Upper lobe of left lung (tissue), 6 donors: ENCODE results near the gene GLYR1. TPM values are rescaled to one million over a fixed set of nuclear protein-coding genes. Genes with fewer than 3 reads are reported as not detected.

ENCODE experiments used
- ATAC-seq, 2 donors: fragments of 200-7000 bp; cut with Tn5 transposase; one replicate each; pipeline ENCODE4 v1.9.1; 2022; ENCODE audit warnings: mild to moderate bottlenecking in 2 of 2, moderate library complexity in 2 of 2; ENCODE audit not compliant: low FRiP score in 2 of 2
- DNase-seq, 2 donors: peaks; one replicate each; pipeline ENCODE4 v3.0.0-alpha.2; 2019 to 2020
- H3K27ac ChIP-seq, 4 donors: fragments of 200-600 bp; sonication (generic); one replicate each; pipeline ENCODE4 v1.5.1; 2016 to 2019
- H3K27me3 ChIP-seq, 4 donors: fragments of 200-600 bp; sonication (generic); one replicate each; pipeline ENCODE4 v1.5.1; 2017 to 2019
- H3K36me3 ChIP-seq, 4 donors: fragments of 200-600 bp; sonication (generic); one replicate each; pipeline ENCODE4 v1.5.1; 2016 to 2019
- H3K4me1 ChIP-seq, 4 donors: fragments of 200-600 bp; sonication (generic); one replicate each; pipeline ENCODE4 v1.5.1; 2018 to 2019
- H3K4me3 ChIP-seq, 4 donors: fragments of 200-600 bp; sonication (generic); one replicate each; pipeline ENCODE4 v1.5.1; 2017 to 2019; ENCODE audit warnings: mild to moderate bottlenecking in 2 of 4, moderate library complexity in 1 of 4
- H3K9me3 ChIP-seq, 4 donors: fragments of 200-600 bp; sonication (generic); one replicate each; pipeline ENCODE4 v1.5.1; 2018 to 2019
- CTCF ChIP-seq, 6 experiments: fragments of 450-650 bp in 4 of 6; fragments of 200-600 bp in 2 of 6; sonication (generic) in 2 of 6; IDR thresholded peaks; one replicate each; pipeline ENCODE4 v1.5.1; 2016 to 2019; ENCODE audit warnings: antibody characterized with exemption in 6 of 6
- EP300 ChIP-seq, 4 donors: sonication (generic); formaldehyde crosslinking; IDR thresholded peaks; one replicate each; pipeline ENCODE4 v1.5.1; 2017; ENCODE audit warnings: antibody characterized with exemption in 4 of 4, control low read depth in 2 of 4
- POLR2A ChIP-seq, 4 donors: fragments of 450-650 bp; IDR thresholded peaks; one replicate each; pipeline ENCODE4 v1.5.1; 2016 to 2017; ENCODE audit warnings: antibody characterized with exemption in 4 of 4, mild to moderate bottlenecking in 2 of 4
- POLR2AphosphoS5 ChIP-seq, 2 donors: sonication (generic); formaldehyde crosslinking; IDR thresholded peaks; one replicate each; pipeline ENCODE4 v1.5.1; 2017; ENCODE audit warnings: antibody characterized with exemption in 2 of 2
- WGBS, 2 donors: methylation state at CpG; one replicate each; pipeline ENCODE4 v1.1.5; 2017 to 2018; 5-methylcytosine and 5-hydroxymethylcytosine counted together
- total RNA-seq, 6 donors: library from RNA; depleted of rRNA in 4 of 6; stranded (reverse); fragments of >200 nt in 4 of 6; gene quantifications; one replicate each; pipeline versions ENCODE4 v1.1.0 to v1.2.1, GENCODE V29; 2016 to 2021
- donor health status: DM: no; HTN: no; CAD: no; lungs with moderate emphysema.
- donor health status: DM: no; HTN: yes; CAD: no; lungs with severe emphysema.

Gene GLYR1
- total RNA-seq, 6 donors from 2014 or later, result 67.8 to 110 (median 90.6) TPM

- WGBS, 2 donors, result 50 to 54% methylated on average over 14 to 27 of the region's 29 CpGs
- no peak for ATAC-seq
- Histone ChIP-seq H3K36me3 (peaks cover 0 to 42% (median 28%) of the 10 kb centered on the region in 4 donors), H3K4me1 (peaks cover 15 to 37% (median 26%) of the 10 kb centered on the region in 4 donors), H3K4me3 (peak overlapping the region in 3 of 4 donors; percentile 88 to 94 (median 92)), H3K27ac (peak overlapping the region; percentile 76 to 92 (median 82)), H3K9me3 (no peaks in the 10 kb centered on the region), H3K27me3 (no peaks in the 10 kb centered on the region)
- no peak for TF ChIP-seq POLR2AphosphoS5 (IDR thresholded peaks at IDR 0.05)
- TF ChIP-seq POLR2A (IDR thresholded peaks at IDR 0.05), result no peak
- no peak for TF ChIP-seq EP300 (IDR thresholded peaks at IDR 0.05)
- no peak for TF ChIP-seq CTCF (IDR thresholded peaks at IDR 0.05)
- no peak for DNase-seq
Measured at GRCh38 chr16:4801051-4801961, 45.8 kb downstream of the GLYR1 start.

DNA sequence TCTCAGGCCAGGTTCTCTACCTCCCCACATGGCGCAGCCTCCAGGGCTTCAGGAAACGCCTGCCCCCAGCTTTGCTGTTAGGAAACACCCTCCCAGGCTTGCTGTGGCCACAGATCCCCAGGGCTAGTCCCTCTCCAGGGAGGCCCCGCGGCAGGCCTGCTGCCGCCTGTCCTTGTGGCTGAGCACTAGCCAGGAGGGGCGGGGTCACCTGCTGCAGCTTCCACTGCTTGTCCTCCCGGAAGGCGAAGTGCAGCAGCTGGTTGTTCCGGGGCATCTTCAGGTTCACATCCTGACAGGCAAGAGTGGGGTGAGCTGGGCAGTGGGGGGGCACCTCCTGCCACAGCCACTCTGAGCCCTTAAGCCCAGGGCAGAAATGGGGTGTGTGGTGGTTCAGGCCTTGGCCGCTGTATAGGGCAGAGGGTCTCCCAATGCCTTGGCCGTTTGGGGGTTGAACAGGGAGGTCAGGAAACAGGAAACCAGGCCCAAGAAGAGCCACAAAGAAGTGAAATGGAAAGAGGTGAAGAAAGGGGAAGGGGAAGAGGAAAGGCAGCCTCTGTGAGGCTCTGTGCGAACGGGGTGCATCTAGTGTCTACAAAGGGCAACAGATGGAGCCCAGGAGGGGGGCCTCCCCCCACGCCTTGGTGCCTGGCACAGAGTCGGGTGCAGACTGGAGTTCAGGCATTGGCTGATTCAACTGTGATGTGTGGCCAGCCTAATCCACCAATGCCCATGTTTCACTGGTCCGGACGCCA lies 46.6 kb downstream of the GLYR1 start:
- Histone ChIP-seq H3K36me3 (peaks cover 0 to 34% (median 22%) of the 10 kb centered on the region in 4 donors), H3K4me1 (peaks cover 15 to 37% (median 26%) of the 10 kb centered on the region in 4 donors), H3K27ac (peak overlapping the region in 2 of 4 donors; percentile 33 to 46), H3K4me3 (peak overlapping the region in 1 of 4 donors; percentile 88), H3K9me3 (no peaks in the 10 kb centered on the region), H3K27me3 (no peaks in the 10 kb centered on the region)
- ATAC-seq (no peak), DNase-seq (peak in 1 of 2 donors; percentile 77)
- 53 to 75% methylated on average over 8 to 13 of the region's 17 CpGs for WGBS, 2 donors
- TF ChIP-seq EP300 (IDR thresholded peaks at IDR 0.05), result no peak
- TF ChIP-seq POLR2A (IDR thresholded peaks at IDR 0.05), result peak in 1 of 4 donors; percentile 8
- TF ChIP-seq CTCF (IDR thresholded peaks at IDR 0.05), result no peak
- no peak for TF ChIP-seq POLR2AphosphoS5 (IDR thresholded peaks at IDR 0.05)

- H3K4me3 ChIP-seq, result no peak overlapping the region
- no peaks in the 10 kb centered on the region for H3K27me3 ChIP-seq
- H3K9me3 ChIP-seq, result no peaks in the 10 kb centered on the region
- H3K36me3 ChIP-seq, result peaks cover 0 to 22% (median 11%) of the 10 kb centered on the region in 4 donors
- H3K27ac ChIP-seq, result peak overlapping the region in 1 of 4 donors; percentile 46
- WGBS, 2 donors, result 86 to 95% methylated on average over 6 to 19 of the region's 19 CpGs
- H3K4me1 ChIP-seq, result peaks cover 15 to 36% (median 26%) of the 10 kb centered on the region in 4 donors
- no peak for ATAC-seq
- no peak for TF ChIP-seq EP300 (IDR thresholded peaks at IDR 0.05)
- TF ChIP-seq POLR2AphosphoS5 (IDR thresholded peaks at IDR 0.05), result no peak
- TF ChIP-seq POLR2A (IDR thresholded peaks at IDR 0.05), result no peak
- TF ChIP-seq CTCF (IDR thresholded peaks at IDR 0.05), result no peak
- no peak for DNase-seq
Measured at GRCh38 chr16:4799171-4799855, 47.8 kb downstream of the GLYR1 start.

- no peaks in the 10 kb centered on the region for H3K9me3 ChIP-seq
- H3K27ac ChIP-seq, result no peak overlapping the region
- H3K27me3 ChIP-seq, result no peaks in the 10 kb centered on the region
- no peak overlapping the region for H3K4me3 ChIP-seq
- TF ChIP-seq POLR2A (IDR thresholded peaks at IDR 0.05) (no peak), CTCF (IDR thresholded peaks at IDR 0.05) (no peak), POLR2AphosphoS5 (IDR thresholded peaks at IDR 0.05) (no peak), EP300 (IDR thresholded peaks at IDR 0.05) (no peak)
- peaks cover 0 to 21% (median 9%) of the 10 kb centered on the region in 4 donors for H3K36me3 ChIP-seq
- H3K4me1 ChIP-seq, result peaks cover 12 to 27% (median 24%) of the 10 kb centered on the region in 4 donors
- DNase-seq (no peak), ATAC-seq (no peak)
- 96% methylated on average over 5 to 16 of the region's 16 CpGs for WGBS, 2 donors
Measured at GRCh38 chr16:4798456-4798855, 48.6 kb downstream of the GLYR1 start.
